ENCODE measurements around the gene TULP1.

The TULP1 gene

DNA sequence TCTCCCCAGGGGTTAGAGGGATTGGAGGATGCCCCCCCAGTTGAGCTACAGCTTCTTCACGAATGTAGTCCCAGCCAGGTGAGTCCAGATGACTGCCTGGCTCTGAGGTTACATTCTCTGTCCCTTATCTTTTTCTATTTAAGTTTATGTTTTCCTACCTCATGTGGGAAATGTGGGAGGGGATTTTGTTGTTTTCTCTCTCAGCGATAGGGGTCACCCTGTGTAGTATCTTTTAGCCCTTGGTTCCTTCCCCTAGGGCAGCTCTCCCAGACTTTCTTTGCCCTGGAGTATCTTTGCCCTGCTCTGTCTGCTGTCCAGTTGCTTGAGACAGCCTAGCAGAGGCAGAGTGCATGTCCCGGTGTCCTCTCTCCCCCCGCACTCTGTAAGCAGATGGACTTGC is 54.8 kb downstream of the TULP1 start:
- DNase-seq: no peak
- H3K36me3 ChIP-seq: peaks cover 81% of the 10 kb centered on the region

DNA sequence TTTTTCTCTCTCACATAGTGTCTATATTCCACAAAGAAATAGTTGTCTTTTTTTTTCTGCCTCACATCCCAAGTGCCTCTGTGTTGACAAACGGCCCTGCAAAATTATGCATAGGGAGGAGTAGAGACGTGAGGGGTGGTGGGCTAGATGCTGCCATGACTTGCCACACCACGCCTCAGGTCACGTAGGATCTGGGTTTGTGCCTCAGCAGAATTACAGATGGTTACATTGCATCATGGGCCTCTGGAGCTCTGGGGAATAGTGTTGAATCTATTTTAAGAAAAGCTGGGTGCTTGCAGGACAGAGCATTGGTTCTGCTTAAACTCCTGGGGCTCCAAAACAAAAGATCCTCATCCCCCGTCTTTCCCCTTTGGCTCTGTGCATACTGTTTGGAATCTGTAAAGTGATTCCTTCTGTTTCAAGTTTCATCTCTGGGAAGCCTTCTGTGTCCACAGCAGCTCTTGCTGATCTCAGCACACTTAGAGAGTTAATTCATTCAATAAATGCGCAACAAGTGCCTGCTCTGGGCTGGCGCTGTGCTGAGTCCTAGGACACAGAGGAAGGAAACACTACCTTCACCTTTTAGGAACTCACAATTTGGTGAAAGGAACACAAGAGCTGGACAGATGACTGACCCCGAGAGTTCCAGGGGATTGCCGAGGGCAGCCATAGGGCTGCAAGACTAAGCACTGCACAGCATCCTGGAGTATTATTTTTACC is 58.1 kb downstream of the TULP1 start:
- DNase-seq: no peak
- peaks cover 47% of the 10 kb centered on the region for H3K36me3 ChIP-seq
- H3K27me3 ChIP-seq (ENCODE audit: insufficient read depth, low read depth, severe bottlenecking): no peaks in the 10 kb centered on the region
- TF ChIP-seq, protein P1, sequence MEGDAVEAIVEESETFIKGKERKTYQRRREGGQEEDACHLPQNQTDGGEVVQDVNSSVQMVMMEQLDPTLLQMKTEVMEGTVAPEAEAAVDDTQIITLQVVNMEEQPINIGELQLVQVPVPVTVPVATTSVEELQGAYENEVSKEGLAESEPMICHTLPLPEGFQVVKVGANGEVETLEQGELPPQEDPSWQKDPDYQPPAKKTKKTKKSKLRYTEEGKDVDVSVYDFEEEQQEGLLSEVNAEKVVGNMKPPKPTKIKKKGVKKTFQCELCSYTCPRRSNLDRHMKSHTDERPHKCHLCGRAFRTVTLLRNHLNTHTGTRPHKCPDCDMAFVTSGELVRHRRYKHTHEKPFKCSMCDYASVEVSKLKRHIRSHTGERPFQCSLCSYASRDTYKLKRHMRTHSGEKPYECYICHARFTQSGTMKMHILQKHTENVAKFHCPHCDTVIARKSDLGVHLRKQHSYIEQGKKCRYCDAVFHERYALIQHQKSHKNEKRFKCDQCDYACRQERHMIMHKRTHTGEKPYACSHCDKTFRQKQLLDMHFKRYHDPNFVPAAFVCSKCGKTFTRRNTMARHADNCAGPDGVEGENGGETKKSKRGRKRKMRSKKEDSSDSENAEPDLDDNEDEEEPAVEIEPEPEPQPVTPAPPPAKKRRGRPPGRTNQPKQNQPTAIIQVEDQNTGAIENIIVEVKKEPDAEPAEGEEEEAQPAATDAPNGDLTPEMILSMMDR (IDR thresholded peaks at IDR 0.05; ENCODE audit: low read depth, low read length): no peak
- no peaks in the 10 kb centered on the region for H3K9me3 ChIP-seq (ENCODE audit: severe bottlenecking)
- no peak overlapping the region for H3K4me3 ChIP-seq (ENCODE audit: low read depth, low read length)
- no peak overlapping the region for H3K27ac ChIP-seq

More for the DNA sequence above, 54.8 kb downstream of the TULP1 start:
- Histone ChIP-seq H3K27ac (peak overlapping the region; percentile 29), H3K27me3 (ENCODE audit: insufficient read depth, low read depth, severe bottlenecking) (no peaks in the 10 kb centered on the region), H3K9me3 (ENCODE audit: severe bottlenecking) (no peaks in the 10 kb centered on the region), H3K4me3 (ENCODE audit: low read depth, low read length) (no peak overlapping the region)
- TF ChIP-seq, protein P1 (IDR thresholded peaks at IDR 0.05; ENCODE audit: low read depth, low read length): peak; percentile 10; the same call in 1 of the 2 replicates

DNA sequence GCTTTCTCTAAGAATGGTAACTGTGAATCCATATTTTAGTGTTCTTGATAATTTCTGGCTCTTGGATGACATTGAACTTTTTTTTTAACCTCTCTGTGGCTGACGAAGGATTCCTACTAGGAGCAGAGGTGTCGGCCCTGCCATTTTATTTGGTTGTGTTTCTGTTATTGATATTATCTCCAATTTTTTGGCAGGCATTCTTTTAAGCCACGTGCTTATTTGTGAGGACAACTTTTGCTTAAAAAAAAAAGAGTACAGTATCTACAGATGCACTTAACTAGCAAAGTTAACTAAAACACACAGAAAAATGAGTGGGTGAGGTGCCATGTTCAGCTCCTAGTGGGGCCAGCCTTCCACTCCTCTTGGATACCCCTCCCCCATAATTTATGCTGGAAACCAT is 59.5 kb downstream of the TULP1 start:
- Histone ChIP-seq H3K4me3 (ENCODE audit: low read depth, low read length) (peak overlapping the region; percentile 77), H3K36me3 (peaks cover 34% of the 10 kb centered on the region), H3K27ac (no peak overlapping the region), H3K9me3 (ENCODE audit: severe bottlenecking) (no peaks in the 10 kb centered on the region), H3K27me3 (ENCODE audit: insufficient read depth, low read depth, severe bottlenecking) (no peaks in the 10 kb centered on the region)
- TF ChIP-seq, protein P1 (IDR thresholded peaks at IDR 0.05; ENCODE audit: low read depth, low read length): no peak
- DNase-seq: no peak

DNA sequence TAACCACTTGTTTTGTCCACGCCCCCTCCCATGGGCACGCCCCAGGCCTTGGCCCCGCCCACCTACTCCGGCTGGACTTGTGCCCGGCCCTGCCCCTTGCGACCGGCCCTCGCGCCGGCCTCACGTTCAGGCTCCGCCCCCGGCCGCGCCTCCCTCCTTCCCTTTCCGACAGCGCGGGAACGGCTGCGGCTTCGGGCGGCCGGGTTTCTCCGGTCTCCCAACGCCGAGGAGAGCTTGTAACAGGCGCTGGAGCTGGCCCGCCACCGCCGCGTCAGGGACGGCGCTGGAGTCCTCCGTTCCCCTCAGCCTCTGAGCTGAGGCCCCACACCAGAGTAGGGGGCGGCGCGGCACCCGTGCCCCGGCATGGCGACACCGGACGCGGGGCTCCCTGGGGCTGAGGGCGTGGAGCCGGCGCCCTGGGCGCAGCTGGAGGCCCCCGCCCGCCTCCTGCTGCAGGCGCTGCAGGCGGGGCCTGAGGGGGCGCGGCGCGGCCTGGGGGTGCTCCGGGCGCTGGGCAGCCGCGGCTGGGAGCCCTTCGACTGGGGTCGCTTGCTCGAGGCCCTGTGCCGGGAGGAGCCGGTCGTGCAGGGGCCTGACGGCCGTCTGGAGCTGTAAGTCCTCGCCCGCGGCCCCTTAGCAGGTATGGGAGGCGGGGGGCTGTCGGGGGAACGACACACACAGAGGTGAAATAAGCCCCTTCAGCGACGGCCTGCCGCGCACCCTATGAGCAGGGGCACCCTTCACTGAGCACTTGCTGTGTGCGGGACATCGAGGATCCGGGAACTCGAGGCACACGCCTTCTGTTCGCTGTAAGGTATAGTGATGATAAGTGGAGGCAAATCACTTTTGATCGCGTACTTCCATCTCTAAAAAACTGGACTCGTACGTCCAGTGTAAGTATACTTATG is 60.3 kb downstream of the TULP1 start, which contains the start of gene FANCE:
Gene FANCE (plus strand): TSS at position 156 of the 908 bp plus-strand sequence. CDS start 208 bp downstream, at position 364.
- H3K27ac ChIP-seq: peak within 1 kb of the TSS; percentile 83
- no peaks in the 10 kb centered on the region for H3K27me3 ChIP-seq (ENCODE audit: insufficient read depth, low read depth, severe bottlenecking)
- peaks cover 26% of the 10 kb centered on the region for H3K36me3 ChIP-seq
- TF ChIP-seq, protein P1 (IDR thresholded peaks at IDR 0.05; ENCODE audit: low read depth, low read length): no peak
- no peaks in the 10 kb centered on the region for H3K9me3 ChIP-seq (ENCODE audit: severe bottlenecking)
- peak; percentile 100 for DNase-seq
- H3K4me3 ChIP-seq (ENCODE audit: low read depth, low read length): peak within 1 kb of the TSS; percentile 77

DNA sequence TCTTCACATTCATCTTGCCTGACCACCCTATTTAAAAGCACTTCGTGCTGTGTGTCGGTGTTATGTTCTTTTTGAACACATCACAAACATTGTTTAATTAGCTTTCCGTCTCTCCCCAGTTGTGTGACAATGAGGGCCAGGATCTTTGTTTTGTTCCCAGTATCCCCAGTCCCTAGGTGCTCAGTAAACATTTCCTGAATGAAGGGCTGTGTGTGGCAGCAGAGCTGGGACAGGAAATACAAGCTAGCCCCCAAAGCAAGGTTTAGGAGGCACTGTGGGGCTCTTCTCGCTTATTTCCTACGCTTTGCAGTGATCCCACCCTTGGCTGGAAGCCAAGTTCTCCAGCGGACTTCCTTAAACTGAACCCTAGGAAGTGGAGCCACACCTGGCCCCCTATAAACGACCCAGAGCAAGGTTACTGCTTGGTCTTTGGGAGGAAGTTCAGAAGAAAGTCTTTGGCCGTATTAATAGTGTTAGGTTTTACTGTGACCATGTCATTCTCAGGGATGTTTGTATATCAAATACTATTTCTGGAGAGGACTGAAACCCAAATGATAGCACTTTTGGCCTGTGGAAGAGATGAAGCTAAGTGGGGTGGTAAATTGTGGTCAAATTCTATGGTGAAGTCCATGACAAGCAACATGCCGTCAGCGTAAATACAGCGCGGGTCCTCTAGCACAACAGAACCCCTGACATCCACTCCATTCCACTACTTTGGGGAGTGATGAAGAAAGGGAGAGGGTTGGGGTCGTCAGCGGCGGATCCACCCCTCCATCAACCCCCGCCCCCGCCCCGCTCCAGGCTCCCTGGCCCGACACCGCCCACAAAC is 61.1 kb downstream of the TULP1 start:
- Histone ChIP-seq H3K36me3 (peaks cover 17% of the 10 kb centered on the region), H3K4me3 (ENCODE audit: low read depth, low read length) (no peak overlapping the region), H3K9me3 (ENCODE audit: severe bottlenecking) (no peaks in the 10 kb centered on the region), H3K27ac (no peak overlapping the region), H3K27me3 (ENCODE audit: insufficient read depth, low read depth, severe bottlenecking) (no peaks in the 10 kb centered on the region)
- no peak for DNase-seq
- TF ChIP-seq, protein P1 (IDR thresholded peaks at IDR 0.05; ENCODE audit: low read depth, low read length): no peak

Measured in WERI-Rb-1 (cell line).